ENCODE data around the gene MSANTD1.

The MSANTD1 gene

DNA sequence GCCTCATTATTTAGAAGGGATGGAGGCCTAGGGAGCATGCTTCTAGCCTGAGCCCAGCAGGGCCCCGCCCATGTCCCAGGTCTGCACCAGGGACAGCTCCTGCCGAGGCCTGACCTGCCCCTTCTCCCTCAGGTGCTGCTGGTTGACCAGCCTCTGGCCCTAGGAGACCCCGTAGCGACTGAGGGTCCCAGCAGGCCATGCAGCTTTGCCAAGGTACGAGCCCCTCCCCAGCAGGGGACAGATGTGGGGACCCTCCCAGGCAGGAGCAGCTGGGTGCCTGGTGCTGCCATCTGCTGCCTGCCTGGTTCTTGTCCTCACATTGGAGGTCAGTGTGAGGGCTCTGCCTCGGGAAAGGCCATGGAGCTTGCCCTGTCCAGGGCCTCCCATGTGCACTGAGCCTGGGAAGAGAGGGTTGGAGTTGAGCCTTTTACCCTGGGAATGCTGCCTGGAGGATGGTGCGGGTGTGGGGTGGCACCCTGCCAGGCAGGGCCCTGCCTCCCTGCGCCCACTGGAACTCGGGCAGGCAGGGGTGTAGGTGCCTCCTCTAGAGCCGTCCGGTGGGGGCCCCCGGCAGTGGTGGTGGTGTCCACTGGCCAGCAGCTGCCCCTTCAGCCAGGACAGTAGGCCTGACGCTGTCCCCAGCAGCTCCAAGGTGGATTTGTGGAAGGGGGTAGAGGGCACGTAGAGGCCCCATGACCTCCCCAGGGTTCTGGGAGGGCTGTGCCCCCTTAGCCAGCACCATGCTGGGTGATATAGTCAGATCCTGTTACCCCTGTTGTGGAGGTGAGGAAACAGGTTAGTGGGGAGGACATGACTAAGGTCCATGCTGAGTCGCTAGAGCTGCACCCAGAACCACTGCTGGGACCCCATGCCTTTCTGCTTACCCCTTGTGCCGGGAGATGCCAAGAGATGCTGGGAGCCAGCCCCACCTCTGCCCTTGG is 2.2 kb upstream of the MSANTD1 start:
- FAIRE-seq, result no peak
- DNase-seq (ENCODE audit: insufficient read length, low spot score), result no peak

DNA sequence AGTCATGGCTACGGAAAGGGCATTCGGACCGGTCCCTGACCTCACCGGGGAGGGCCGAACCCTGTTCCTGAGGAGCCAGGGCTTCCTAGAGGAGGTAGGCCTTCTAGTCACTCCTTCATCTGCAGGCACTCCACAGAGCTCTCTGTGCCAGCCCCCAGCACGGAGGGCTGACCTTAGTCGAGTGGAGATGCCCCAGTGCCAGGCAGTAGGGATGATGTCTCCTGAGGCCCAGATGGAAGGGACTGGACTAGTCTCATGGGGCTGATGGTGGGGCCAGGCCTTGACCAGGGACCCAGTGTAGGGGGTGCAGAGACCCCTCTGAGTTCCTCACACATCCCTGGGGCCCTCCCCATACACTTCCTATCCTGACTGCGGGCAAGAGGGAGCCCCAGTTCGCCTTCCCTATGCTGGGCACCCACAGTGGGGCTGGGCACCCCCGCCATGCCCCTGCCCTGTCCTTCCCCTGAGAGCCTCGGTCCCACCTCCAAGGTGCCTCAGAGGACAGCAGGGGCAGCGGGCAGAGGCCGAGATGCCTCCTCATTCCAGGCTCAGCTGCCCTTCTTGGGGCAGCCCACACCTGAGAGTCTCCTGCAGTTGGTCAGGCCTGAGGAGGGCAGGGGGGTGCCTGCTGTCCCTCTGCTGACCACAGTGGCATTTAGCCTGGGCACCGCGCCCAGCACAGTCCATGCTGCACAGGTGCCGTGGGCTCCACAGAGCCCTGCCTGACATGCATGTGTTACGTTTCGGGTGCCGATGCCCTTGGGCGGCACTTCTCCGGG is 1.4 kb upstream of the MSANTD1 start:
- DNase-seq (ENCODE audit: insufficient read length, low spot score), result no peak
- FAIRE-seq, result no peak

DNA sequence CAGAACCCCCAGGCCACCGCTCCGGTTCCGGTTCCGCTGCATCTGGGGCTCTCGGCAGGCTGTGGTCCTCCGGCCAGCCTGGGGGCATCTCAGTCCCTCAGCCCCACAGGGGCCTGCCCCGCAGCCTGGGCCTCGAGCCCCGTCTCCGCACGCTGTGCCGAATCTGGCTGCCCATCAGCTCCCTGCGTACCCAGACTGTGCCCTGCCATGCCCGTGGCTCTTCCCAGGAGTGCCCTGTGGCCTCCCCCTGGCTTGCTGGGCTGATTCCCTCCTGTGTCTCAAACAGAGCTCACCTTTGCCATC is 830 bp upstream of the MSANTD1 start:
- FAIRE-seq (no peak), DNase-seq (ENCODE audit: insufficient read length, low spot score) (no peak)

DNA sequence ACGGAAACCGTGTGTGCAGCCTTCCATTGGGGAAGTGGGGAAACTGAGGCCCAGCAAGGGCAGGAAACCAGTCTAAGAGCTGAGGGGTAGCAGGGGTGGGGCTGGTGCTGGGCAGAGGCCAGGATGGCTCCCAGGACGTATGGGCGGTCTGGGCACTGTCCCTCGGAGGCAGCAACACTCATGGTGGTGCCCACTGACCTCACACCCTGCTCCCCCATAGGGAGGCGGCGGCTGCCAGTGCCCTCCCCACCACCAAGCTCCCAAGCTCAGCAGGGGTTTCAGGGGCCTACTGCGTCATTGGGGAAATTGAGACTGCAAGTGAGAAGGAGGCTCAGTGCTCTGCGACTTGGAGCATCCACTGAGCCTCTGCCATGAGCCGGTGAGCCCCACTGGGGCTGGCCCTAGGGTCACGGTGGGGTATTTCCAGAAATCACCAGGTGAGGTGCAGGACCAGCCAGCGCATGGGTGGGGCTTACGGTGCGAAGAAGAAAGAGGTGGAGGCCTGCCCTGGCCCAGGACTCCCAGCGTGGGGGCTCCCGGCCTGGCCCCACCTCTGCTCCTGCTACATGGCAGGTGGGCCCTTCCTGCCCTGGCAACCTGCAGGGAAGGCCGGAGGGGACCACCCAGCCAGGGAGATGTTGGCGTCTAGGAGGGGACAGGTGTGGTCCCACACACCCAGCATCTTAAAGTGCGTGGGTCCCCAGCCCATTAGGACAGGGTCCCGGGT is 915 bp downstream of the MSANTD1 start:
- DNase-seq (ENCODE audit: insufficient read length, low spot score) (no peak), FAIRE-seq (no peak)

DNA sequence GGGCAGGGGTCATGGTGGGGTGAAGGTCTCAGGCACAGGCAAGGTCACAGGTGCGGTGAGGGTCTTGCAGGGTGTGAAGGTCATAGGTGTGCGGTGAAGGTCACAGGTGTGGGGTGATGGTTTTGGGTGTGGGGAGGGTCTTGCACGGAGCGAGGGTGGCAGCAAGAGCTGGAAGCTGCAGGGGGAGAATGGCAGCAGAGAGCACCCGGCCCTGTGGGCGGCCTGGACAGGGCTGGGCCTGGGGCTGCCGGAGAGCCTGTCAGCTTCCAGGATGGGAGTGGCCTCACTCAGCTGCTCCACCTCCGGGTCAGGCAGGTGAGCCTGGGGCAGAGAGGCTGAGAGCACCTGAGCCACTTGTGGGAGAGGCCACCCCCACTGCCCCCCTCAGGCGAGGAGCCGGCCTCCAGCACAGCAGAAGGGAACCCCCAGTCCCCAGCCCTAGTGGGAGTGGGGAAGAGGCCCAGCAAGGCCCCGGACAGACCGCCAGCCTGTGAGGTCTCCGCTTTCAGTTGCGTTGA is 1.5 kb downstream of the MSANTD1 start:
- DNase-seq (ENCODE audit: insufficient read length, low spot score) (no peak), FAIRE-seq (no peak)

DNA sequence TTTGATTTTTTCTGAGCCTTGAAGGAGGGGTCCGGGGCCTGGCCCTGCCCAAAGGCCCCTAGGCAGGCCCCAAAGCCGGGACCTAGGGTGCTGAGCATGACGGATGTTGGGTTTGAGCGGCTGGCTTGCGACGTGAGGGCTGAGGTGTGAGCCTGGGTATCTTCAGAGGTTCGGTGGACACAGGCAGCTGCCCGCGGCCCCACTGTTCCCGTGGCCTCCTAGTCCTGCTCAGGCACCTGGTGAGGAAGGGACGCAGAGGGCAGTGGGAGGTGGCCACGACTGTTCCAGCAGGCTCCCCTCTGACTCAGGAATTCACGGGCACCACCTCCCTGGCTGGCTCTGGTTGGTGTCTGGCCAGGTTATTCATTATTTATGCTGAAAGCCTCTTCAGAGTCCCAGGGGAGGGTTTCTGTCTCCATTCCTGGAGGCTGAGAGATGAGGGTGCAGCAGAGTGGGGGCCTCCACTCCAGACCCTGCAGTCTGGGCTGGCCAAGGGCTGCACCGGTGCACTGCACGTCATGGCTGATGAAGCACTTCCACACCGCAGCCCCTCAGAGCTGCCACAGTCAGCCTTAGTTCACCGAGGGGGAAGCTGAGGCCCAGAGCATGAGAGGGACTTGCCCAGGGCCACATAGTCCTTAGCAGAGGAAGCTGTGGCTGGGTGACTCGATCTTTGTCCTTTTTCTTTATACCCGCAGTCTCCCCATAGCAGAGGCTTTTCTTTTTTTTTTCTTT is 2.2 kb downstream of the MSANTD1 start:
- DNase-seq (ENCODE audit: insufficient read length, low spot score), result no peak
- no peak for FAIRE-seq

DNA sequence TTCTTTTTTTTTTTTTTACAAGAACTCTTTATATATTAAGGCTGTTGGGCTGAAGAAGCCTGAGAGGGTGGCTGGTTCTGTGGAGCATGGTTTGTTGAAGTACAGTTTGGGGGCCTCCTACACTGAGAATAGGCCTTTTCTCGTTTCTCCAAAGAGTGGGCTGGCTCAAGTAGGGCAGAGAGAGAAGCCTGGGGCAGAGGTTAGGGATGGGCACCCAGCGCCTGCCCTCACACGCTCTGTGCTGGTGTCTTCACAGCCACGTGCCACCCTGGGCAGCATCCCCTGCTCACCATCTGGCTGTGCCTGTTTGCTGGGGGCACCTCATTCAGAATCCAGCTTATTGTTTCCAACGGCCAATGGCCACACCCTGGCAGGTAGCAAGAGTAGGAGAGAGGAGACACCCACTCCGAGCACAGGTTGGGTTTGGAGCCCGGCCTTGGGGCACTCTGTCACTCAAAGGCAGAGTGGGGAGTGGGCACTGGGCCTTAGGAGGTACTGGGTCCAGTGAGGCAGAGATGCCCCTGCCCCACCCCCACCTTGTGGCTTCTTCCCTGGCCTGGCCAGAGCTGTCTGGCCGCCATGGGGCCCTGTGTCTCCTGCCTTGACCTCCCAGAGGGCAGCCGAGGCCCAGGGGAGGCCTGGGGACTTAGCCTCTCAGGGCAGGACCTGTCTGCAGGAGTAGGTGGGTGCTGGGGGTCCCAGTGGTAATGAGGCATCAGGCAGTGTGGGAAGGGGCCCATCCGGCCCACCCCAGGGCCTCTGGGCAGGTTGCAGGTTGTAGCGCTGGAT is 2.9 kb downstream of the MSANTD1 start:
- DNase-seq (ENCODE audit: insufficient read length, low spot score), result no peak
- no peak for FAIRE-seq

DNA sequence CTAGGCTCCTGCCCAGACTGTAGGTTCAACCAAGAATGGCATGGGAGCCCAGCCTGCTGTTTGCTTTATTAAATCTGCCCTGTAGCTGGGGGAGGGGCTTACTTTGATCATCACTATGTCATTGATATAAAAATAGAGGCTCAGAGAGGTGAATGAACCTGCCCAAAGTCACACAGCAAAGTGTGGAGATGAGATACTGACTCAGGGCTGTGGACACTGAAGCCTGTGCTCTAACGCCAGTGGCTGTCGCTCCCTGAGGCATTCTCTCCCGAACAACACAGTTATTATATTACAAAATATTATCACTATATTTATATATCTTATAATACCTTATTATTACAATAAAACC is 3.5 kb downstream of the MSANTD1 start:
- DNase-seq (ENCODE audit: insufficient read length, low spot score), result no peak

DNA sequence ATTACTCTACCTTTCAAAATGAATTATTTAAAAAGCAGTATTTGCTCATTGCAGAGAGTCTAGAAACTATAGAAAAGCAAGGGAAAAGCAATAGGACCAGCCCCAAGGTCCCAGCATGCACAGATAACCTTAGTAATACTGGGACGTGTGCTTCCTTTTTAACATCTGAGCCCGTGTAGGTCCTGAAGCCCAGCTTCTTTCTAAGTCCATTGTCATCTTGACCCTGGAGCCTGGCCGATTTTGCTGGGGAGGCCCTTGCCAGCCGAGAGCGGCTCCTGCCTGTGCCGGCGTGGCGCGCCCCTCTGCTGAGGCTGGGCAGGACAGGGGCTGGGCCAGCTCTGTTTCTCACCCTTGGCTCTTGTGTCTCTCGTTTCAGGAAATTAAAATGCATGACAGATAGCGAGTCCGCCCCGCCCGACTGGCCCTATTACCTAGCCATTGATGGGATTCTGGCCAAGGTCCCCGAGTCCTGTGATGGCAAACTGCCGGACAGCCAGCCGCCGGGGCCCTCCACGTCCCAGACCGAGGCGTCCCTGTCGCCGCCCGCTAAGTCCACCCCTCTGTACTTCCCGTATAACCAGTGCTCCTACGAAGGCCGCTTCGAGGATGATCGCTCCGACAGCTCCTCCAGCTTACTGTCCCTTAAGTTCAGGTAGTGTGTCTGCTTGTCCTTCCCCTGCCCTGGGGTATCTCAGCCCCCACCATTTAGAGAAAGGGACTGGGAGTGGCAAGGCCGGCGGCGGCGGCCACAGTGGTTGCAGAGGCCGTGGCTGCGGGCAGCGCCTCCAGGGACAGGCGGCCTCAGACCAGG is 4.1 kb downstream of the MSANTD1 start:
- no peak for FAIRE-seq
- DNase-seq (ENCODE audit: insufficient read length, low spot score), result no peak

More for the DNA sequence above, 3.5 kb downstream of the MSANTD1 start:
- no peak for FAIRE-seq

DNA sequence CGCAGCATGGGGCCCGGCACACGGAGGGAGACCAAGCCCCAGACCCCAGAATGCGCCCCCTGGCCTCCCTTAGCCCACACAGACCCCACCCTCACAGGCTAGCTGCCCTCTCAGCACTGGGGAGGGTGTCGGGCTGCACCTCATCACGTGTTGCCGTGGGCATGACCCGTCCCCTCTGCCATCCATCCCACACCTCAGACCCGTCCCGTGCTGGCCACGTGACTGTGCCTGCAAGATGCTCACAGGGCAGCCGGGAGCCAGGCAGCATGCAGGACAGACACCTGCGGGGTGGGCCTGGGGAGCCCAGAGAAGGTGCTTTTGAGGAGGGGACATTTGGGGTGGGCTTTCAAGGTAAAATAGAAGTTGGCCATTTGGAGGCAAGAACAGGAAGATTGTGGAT is 4.8 kb downstream of the MSANTD1 start:
- DNase-seq (ENCODE audit: insufficient read length, low spot score), result no peak

DNA sequence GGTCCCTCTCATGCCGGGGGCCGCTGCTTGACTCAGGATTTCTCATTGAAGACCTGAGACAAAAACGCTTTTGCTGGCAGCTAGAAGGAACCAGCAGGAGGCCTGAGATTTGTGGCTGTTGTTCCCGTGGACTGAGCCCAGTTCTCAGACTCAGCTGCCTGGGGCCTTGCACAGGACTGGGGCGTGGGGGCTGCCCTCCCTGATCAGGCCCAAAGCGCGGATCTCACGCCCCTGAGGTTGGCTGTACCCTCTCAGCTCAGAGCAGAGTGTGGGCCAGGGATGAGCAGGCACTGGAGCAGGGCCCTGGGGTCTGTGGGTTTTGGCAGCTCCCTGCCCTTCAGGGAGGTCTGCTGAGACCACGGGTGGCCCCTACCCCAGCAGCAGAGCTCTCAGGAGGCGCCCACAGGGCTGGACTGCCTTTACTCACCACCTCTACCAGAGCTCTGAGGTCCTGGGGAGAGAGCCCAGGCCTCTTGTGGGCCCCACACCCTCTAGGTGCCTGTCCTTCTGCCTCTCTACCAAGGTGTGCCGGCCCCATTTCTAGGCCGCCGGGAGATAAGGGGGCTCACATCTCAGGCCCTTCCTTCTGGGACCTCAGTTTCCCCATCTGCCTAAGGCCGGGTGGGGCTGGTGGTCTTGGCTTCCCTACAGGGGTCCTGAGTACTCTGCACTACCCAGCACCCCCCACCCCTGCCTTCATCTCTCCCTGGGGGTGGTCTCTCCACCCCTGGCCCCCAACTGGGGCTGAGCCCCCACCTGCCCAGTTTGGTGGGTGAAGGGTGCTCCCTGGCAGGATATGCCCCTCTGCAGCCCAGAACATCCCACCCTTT is 5.6 kb downstream of the MSANTD1 start:
- no peak for FAIRE-seq
- DNase-seq (ENCODE audit: insufficient read length, low spot score), result no peak

More for the DNA sequence above, 4.8 kb downstream of the MSANTD1 start:
- FAIRE-seq, result no peak

DNA sequence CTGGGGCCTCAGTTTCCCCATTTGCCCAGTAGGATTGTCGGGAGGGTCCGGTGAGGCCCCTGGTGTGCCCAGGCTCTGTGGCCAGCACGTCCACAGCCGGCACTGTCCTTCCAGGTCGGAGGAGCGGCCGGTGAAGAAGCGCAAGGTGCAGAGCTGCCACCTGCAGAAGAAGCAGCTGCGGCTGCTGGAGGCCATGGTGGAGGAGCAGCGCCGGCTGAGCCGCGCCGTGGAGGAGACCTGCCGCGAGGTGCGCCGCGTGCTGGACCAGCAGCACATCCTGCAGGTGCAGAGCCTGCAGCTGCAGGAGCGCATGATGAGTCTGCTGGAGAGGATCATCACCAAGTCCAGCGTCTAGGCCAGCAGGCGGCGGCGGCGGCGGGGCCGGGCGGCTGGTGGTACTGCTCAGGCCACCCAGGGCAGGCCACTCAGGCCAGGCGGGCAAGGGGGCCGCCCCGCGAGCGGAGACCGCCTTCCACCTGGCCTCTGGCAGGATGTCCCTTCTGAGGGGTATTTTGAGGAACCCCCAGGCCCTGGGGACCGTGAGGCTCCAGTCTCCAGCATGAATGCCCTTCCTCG is 6.7 kb downstream of the MSANTD1 start:
- DNase-seq (ENCODE audit: insufficient read length, low spot score) (no peak), FAIRE-seq (no peak)

DNA sequence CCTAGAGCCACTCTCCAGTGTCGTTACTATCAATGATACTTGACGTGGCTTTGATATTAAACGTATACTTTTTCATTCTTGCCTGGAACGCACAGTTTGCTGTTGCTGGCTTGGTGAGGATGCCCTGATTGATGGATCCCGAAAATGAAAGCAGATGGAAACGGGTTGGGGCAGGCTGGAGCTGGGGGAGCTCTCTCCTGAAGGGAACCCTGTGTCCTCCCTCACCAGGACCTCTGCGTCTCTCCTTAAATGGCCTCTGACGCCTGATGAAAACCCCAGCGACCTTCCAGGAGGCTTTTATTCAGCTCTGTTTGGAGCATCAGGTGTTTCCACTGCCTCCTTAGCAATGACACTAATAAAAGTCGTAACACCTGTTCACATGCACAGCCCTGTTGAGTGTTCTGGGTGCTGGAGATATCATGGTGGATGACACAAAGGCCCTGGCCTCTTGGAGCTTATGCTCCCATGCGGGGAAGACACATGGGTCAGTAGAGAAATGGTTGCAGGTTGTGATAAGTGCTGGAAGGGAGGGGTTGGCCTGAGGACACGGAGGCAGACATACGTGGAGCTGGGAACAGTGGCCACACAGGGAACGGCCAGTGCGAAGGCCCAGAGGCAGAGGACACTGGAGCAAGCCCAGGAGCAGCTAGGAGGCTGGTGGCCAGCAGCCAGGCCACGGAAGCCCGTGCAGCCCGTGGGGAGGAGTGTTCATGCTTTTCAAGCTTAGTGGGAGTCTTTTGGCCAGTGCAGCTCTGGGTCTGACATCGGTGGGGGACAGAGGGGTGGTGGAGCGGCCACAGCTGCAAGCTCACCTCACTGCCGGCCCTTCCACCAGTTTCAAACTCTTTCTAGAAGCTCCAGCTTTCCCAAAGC is 7.5 kb downstream of the MSANTD1 start:
- FAIRE-seq, result no peak
- DNase-seq (ENCODE audit: insufficient read length, low spot score), result no peak

DNA sequence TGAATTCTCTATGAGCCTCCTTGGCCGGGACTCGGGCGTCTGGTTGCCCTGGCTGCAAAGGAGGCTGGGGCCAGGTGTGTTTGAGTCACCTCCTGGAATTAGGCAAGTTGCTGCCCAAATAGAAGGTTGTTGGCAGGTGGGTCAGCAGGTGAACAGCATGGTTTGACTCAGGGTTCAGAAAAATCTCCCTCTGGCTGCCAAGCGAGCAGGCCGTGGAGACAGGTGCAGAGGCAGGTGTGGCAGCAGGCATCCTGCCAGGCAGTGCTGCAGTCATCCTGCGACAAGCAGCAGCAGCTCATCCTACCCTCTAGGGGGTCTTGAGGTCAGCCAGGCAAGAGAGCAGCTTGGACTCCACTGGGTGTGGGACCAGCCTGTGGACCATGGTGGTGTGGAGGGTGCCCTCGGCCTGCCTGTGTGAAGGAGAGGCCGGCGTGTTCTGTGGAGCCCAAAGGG is 8.2 kb downstream of the MSANTD1 start:
- no peak for FAIRE-seq
- DNase-seq (ENCODE audit: insufficient read length, low spot score), result peak; percentile 28

DNA sequence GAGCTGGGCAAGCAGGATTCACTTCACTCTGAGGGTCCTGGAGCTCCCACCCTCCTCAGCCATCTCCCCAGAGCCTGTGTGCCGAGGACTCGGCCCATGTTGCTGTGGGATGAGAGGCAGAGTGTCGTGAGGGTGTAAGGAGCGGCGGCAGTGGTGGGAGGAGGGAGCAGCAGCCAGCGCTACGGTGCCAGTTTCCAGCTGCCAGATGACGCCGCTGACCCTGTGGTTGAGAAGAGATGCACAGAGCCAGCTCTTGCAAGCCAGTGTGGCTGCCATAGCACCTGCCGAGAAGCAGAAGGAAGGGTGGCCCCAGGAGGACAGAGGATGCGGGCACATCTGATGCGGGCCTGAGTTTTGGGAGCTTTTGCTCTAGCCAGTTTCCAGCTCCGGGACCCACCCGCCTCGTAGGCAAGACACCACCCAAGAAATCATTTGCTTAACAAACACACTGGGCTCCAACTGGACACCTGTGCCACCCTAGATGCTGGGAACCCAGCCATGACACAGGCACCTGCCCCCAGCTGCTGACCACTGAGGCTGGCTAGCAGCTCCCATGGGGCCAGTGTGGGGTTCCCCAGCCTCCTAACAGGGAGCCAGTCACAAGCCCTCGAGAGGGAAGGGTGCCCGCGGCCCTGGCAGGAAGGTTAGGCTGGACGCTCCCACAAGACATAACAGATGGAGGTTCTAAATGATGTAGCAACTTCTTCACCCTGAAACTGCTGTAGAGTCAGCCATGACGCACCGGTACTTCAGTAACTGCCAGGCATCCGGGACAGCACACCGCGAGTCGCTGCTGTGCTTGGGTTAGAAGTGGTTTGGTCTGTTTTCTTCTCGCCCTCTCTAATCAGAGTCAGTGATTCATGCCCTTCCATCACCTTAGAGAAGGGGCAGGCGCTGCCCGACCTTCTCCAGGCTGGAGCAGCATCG is 8.9 kb downstream of the MSANTD1 start:
- peak; percentile 34 for DNase-seq (ENCODE audit: insufficient read length, low spot score)
- FAIRE-seq, result peak; percentile 76
